ENCODE data around the gene FUCA1.

DNA sequence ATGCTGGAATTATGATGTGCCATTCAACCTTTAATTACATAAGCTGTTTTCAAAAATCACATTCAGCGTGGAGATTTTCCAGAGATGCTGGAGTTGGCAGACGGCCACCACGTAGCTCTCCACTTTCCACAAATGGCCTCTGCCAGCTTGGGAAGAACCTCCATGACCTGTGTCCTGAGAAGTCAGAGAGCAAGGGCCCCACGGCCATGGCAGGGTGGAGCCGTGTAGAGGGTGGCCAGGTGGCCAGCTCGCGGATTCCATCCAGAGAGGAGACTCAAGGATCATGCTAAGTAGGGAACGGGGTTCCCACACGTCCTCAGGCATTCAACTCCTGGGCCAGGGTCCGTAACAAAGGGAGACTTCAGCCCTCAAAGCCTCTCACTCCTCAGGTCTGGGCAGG lies 66.2 kb downstream of the FUCA1 start:
- TF ChIP-seq, protein P1, sequence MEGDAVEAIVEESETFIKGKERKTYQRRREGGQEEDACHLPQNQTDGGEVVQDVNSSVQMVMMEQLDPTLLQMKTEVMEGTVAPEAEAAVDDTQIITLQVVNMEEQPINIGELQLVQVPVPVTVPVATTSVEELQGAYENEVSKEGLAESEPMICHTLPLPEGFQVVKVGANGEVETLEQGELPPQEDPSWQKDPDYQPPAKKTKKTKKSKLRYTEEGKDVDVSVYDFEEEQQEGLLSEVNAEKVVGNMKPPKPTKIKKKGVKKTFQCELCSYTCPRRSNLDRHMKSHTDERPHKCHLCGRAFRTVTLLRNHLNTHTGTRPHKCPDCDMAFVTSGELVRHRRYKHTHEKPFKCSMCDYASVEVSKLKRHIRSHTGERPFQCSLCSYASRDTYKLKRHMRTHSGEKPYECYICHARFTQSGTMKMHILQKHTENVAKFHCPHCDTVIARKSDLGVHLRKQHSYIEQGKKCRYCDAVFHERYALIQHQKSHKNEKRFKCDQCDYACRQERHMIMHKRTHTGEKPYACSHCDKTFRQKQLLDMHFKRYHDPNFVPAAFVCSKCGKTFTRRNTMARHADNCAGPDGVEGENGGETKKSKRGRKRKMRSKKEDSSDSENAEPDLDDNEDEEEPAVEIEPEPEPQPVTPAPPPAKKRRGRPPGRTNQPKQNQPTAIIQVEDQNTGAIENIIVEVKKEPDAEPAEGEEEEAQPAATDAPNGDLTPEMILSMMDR (IDR thresholded peaks at IDR 0.05; ENCODE audit: low read length) = no peak
- no peak for TF ChIP-seq EZH2 (IDR thresholded peaks at IDR 0.05; ENCODE audit: borderline replicate concordance, low read length)

Data from OCI-LY1 (cell line).